Activated naive CD4-positive, alpha-beta T cell (primary cell): ENCODE data around the gene DENND5A.
"Not testable (repeated sequence)": the region's sequence is repeated elsewhere in the genome, so short reads cannot be mapped to it uniquely, and the experiment has no call there.

Source experiments
- DNase-seq, 4 experiments: peaks; one replicate each; lab custom pipeline; 2025; lab: John Stamatoyannopoulos, UW

Gene DENND5A

GRCh38 chr11:9264316-9265210 lies 587 bp downstream of the DENND5A start:
- DNase-seq, result peak in 1 of 4 experiments; percentile 7

- no peak for DNase-seq
These were observed 1.3 kb downstream of the DENND5A start for GRCh38 chr11:9263840-9264315.

- DNase-seq, result not testable (repeated sequence)
These were observed 4.4 kb downstream of the DENND5A start for GRCh38 chr11:9260838-9261146.

GRCh38 chr11:9259981-9260837 lies 4.9 kb downstream of the DENND5A start:
- DNase-seq, result no peak

GRCh38 chr11:9258279-9258678 lies 6.9 kb downstream of the DENND5A start:
- DNase-seq, result not testable (repeated sequence)

GRCh38 chr11:9254416-9254815 lies 10.7 kb downstream of the DENND5A start:
- no peak for DNase-seq

- DNase-seq, result no peak
These were observed 12.1 kb downstream of the DENND5A start for GRCh38 chr11:9253086-9253485.

- no peak for DNase-seq
These were observed 13.8 kb downstream of the DENND5A start for GRCh38 chr11:9251311-9251710.

- DNase-seq, result no peak
These were observed 15.0 kb downstream of the DENND5A start for GRCh38 chr11:9250139-9250582.

GRCh38 chr11:9249252-9249651 lies 15.9 kb downstream of the DENND5A start:
- no peak for DNase-seq

- DNase-seq, result no peak
These were observed 17.3 kb downstream of the DENND5A start for GRCh38 chr11:9247863-9248262.

GRCh38 chr11:9236242-9236641 lies 28.9 kb downstream of the DENND5A start:
- DNase-seq, result not testable (repeated sequence)

- no peak for DNase-seq
These were observed 32.7 kb downstream of the DENND5A start for GRCh38 chr11:9232482-9232881.

GRCh38 chr11:9231848-9232177 lies 33.3 kb downstream of the DENND5A start:
- no peak for DNase-seq

- DNase-seq, result no peak
These were observed 34.9 kb downstream of the DENND5A start for GRCh38 chr11:9230296-9230695.

- no peak for DNase-seq
These were observed 37.1 kb downstream of the DENND5A start for GRCh38 chr11:9228091-9228490.

- DNase-seq, result no peak
These were observed 39.3 kb downstream of the DENND5A start for GRCh38 chr11:9225748-9226298.

- no peak for DNase-seq
These were observed 42.5 kb downstream of the DENND5A start for GRCh38 chr11:9222654-9223053.

GRCh38 chr11:9220853-9221252 lies 44.3 kb downstream of the DENND5A start:
- not testable (repeated sequence) for DNase-seq

- no peak for DNase-seq
These were observed 45.6 kb downstream of the DENND5A start for GRCh38 chr11:9219572-9219971.

- no peak for DNase-seq
These were observed 46.0 kb downstream of the DENND5A start for GRCh38 chr11:9219115-9219514.

GRCh38 chr11:9214765-9215164 lies 50.4 kb downstream of the DENND5A start:
- no peak for DNase-seq

GRCh38 chr11:9211322-9211721 lies 53.8 kb downstream of the DENND5A start:
- DNase-seq, result no peak
